ENCODE data around the gene MLXIP.

Gene MLXIP

DNA sequence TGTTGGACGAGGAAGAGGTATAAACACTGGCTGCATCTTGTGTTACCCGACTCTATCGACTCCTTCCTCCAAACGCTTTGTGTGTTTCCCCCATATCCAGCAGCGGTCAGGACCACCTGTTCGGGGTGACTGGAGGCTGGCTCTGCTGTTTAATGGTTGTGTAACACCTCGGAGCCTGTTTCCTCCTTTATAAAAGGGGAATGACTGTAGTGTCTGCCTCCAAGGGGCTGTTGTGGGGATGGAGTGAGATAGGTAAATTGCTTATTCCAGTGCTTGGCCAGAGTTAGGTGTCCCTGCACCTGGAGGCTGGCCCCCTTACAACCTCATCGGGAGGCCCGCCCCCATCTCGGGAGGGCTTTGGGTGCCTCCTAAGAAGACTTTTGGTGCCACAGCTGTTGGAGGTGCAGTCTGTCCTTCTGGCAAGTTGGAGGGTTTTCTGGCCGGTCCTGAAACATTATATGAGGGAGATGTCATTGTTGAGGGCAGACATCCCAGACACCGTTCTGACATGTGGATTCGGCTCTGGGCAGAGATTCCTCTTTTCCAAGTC, 1.1 kb downstream of the MLXIP start:
- DNase-seq (ENCODE audit: low read depth in 2 of 2) = no peak

DNA sequence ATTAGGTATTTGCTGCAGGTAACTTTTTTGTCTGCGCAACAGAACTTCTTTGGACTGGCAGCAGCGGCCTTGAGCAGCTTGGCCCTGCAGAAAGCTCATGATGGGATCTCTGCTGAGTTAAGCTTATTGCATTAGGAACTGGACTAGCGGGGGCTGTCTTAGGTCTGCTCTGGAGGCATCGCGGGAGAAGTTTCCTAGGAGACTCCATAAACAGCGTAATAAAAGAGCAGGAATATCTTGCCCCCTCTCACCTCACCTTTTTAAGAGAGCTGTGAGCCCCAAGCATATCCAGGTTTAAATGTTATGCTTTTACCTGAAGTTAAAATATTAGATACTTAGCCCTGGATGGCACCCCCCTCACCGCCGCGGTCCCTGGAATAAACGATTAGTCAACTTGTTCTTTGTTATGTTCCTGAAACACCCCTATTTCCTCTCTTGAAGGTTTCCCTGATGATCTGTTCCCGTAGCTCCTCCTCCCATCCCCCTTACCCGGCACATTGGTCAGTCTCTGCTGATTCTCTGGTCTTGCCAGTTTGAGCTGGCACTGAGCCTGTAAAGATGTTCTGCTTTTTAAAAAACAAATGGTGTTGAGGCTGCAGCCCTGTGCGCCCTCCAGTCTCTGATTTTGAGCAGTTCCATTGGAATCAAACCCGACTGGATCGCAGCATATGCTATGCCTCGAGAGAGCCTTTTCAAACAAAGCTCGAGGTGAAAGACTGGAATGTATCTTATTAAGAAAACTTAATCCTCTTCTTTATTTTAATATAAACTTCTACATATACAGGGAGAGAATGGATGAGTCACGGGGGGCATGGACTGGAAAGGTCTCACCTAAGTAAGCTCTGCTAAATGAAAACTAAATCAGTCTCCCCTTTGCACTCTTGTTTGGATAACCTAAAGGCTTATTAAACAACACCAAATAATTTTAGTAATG, 1.9 kb downstream of the MLXIP start:
- no peak for DNase-seq (ENCODE audit: low read depth in 2 of 2)

DNA sequence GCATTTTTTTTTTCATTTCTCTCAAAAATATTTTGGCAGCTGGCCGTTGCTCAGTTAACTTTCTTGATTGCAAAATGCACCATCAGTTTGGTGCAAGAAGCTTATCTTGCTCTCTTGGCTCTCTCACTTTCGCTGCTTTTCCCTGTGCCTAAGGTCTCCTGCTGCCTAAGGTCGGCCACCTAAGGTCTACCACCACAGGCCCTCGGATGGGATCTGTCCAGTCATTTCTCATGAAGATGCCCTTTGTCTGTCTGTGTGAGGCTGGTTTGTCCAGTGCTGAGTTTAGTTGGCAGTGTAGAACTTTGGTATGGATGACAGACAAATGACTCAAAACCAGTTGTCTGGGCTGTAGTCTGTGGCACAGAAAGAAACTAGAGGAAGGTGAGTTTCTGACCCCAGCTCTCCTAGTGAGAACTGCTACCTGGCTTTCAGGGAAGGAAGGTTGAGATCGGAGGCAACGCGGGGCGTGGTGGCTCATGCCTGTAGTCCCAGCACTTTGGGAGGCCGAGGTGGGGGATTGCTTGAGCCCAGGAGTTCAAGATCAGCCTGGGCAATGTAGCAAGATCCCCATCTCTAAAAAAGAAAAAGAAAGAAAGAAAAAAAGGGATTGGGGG, 2.6 kb downstream of the MLXIP start:
- DNase-seq (ENCODE audit: low read depth in 2 of 2) = no peak

DNA sequence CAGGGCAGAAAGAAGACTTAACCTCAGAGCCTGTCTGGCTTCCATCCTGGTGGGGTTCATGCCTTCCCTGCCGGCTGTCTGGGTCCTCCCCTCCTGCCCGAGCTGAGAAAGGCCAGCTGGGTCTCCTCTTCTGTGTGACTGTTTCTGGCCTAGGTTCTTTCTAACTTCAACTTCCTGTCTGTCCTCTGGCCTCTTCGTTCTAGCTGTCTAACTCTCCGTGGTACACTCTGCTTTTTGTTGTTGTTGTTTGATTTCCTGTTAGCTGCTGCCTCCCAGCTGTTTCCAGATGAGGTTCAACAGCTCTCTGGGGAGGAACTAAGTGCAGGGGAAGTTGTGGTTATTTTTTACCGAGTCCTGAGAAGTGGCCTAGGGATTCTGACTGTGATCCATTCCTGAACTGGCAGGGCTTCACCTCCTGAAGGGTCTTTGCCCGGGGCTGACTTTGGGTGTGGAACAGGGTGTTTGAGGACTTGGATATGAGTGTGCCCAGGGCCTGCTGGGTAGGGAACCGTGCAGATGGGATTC, 3.2 kb downstream of the MLXIP start:
- DNase-seq (ENCODE audit: low read depth in 2 of 2) = no peak

DNA sequence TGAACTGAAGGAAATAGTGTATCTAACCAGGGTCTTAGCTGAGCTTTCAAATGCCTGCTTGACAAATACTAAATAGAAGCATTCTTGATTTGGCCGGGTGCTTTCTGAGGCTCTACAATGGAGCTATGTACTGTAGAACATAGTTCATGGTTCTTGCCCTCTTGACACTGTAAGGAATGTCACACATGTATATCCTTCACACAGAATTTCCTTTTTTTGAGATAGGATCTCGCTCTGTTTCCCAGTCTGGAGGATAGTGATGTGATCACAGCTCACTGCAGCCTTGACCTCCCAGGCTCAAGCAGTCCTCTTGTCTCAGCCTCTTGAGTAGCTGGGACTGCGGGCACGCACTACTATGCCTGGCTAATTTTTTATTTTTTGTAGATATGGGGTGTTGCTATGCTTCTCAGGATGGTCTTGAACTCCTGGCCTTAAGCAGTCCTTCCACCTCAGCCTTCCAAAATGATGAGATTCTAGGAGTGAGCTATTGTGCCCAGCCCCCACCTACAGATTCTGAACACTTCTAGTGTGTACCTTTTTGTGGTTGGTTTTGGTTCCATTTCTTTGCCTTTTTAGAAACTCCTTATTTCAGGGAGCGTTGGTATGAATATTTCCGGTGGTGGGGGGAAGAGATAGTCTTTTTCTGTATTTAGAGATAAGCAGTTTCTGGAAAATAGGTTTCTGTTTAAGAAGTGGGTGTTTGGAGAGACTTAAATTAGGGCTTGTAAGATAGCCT, 4.2 kb downstream of the MLXIP start:
- no peak for DNase-seq (ENCODE audit: low read depth in 2 of 2)

DNA sequence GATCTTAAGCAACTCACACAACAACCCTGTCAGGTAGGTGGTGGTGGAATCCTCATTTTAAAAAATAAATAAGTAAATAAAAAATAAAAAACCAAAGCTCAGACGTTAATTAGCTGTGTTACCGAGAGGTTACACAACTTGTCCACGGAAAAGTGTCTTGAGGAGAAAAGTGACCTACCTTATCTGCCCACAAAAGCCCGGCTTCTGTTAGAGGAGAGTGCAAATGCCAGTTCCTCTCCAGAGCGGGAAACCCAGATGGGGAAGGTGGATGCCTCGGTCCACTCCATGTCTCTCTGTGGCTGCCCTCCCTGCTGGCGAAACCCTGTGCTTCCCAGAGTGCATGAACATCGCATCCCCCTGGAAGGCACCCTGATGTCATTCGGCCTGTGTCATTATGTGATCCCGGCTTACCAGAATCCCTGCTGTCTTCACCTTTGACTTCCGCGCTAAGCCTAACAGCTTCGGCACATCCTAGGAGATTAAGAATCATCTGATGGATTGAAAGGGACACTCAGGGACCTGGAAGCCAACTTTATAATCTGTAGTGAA, 6.4 kb downstream of the MLXIP start:
- no peak for DNase-seq (ENCODE audit: low read depth in 2 of 2)

DNA sequence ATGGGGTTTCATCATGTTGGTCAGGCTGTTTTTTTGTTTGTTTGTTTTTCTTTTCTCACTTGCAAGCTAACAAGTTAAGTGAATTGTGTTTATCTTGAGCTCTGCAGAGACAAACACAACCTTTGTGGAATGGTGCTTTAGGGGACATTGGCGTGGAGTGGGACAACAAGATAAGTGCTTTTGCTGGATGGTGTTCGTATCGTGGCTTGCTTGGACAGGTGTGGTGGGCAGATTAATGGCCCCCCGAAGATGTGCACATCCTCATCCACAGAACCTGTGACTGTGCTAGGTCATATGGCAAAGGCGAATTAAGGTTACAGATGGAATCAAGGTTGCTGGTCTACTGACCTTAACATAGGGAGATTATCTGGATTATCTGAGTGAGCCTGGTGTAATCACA, 7.0 kb downstream of the MLXIP start:
- no peak for DNase-seq (ENCODE audit: low read depth in 2 of 2)

DNA sequence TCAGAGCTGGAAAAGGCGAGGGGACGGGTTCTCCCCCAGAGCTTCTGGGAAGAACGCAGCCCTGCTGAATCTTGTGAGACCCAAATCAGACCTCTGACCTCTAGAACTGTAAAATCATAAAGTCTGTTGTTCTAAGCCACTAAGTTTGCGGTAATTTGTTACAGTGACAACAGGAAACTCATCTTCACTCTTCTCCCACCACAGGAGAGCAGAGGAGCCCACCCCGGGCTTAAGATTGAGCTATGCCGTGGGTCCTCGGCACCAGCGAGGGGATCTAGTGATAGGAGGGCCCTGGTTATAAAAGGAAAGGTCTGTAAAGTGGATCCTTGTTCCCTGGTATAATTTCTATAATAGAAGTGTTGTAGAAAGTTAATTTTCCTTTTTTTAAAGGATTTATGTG, 7.6 kb downstream of the MLXIP start:
- no peak for DNase-seq (ENCODE audit: low read depth in 2 of 2)

DNA sequence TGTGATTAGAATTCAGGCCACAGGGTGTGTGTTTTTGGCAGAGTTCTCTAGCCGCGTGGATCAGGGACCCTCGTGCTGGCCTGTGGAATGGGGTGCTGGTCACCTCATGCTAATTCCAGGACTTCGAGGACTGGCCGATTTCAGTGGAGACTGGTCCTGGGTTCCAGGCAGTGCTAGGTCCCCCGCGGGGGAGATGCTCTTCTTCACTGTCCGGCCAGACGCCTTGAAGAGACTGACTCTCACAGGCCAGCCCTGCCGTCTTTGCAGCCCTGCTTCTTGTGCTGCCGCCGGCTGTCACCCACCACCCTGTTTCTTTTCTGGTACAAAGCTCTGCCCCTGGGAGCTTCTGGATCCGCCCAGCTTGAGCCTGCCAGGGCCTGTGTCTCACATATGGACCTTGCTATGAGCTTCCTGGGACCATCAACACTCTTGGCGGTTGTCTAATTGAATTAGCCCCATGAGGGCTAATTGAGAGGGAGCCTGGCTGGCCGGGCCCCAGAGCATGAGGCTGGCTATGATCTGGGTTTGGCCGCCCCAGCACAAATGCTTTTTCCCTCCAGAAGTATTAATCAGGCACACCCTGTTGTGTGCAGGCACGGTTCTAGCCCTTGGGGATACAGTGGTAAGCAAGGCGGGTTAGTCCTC, 8.2 kb downstream of the MLXIP start:
- no peak for DNase-seq (ENCODE audit: low read depth in 2 of 2)

DNA sequence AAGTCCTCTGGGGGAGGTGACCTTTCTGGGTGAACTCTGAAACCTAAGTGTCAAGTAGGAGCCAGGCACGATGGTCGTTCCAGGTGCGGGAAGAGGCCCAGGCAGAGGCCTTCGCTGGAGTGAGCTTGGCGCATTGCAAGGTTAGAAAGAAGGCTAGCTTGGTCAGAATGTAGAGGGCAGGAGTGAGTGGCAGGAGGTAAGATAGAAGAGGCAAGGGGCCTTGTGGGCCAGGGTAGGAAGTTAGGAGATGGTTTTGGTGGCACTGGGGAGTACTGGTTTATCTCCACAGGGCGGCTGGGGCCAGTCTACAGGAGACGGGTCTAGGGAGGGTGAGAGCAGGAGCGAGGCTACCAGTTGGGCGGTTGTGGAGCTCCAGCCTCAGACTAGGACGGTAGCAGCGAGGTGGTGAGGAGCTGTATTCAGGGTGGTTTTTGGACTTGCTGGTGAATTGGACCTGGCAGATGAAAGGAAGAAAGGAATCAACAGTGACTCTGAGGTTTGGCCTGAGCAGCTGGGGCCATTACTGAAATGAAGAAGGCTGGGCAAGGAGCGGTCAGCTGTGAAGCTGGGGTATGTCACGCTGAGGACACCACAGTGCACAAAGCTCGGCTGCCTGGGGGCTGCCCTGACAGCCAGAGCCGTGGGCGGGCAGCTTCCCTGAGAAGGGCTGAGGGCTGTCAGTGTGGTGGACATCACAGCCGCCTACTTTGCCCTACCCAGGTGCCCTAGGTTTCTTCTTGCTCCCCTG, 9.0 kb downstream of the MLXIP start:
- no peak for DNase-seq (ENCODE audit: low read depth in 2 of 2)

DNA sequence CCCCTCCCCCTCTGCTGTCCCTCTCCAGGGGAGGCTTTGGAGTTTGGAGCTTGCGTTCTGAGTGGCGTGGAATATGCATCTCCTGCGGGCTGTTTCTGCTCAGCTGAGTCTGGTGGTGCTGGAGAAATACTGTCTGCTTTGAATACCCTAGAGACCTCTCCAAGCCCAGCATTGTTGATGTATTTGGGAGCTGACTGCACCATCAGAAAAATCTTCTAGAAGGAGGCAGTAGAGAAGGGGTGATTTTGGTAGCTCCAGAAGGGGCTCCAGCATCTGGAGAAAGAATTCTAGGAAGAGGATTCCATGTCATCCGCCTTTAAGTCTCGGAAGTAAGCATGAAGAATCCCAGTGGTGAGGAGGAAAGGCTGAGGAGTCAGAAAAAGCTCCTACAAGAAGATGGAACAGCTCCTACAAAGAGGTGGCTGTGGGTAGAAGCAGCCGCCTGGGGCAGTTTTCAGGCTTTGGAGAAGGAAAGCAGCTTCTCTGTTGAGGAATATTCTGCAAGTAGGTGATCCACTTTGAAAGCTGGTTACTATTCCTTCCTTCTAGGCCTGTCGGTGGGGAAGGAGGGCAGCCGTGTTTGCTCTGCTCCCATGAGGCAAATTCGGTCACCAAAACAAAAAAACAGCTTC, 9.7 kb downstream of the MLXIP start:
- no peak for DNase-seq (ENCODE audit: low read depth in 2 of 2)

DNA sequence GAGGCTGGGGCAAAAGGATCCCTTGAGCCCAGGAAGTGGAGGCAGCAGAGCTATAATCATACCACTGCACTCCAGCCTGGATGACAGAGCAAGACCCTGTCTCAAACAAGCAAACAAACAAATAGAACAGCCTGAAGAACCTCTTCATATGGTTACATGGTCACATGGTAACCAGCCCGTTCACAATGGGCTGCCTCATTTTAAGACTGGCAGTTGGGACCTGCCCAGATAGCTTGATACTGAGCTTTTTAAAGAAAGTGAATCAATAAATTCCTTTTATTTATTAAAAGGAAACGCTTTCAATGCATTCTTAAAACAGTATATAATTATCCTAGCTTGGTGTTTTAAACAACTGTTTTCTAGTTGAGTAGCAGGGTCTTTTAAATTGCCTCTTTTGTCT, 10.5 kb downstream of the MLXIP start:
- no peak for DNase-seq (ENCODE audit: low read depth in 2 of 2)

DNA sequence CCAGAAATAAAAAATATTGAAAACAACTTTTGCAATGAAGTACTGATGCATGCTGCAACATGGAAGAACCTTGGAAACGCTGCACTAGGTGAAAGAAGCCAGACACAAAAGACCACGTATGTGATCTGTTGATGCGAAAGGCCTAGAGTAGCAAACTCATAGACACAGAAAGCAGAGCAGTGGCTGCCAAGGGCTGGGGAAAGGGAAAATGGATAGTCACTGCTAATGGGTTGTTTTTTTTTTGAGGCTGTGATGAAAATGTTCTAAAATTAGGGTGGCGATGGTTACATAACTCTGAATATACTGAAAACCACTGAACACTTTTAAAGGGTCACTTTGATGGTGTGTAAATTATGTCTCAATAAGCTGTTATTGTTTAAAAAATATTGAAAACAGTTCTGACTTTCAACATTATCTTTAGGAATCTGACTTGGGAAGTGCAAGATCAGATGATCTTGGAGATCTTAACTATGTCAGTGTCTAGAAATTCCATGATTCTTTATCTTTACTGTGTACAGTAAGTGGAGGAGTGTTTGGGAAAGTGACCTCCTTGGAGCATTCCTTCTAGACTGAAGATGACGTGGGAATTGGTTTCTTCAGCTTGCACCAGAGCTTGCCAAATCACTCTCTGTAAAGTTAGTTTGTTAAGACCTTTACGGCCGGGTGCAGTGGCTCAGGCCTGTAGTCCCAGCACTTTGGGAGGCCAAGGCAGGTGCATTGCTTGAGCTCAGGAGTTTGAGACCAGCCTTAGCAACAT, 12.4 kb downstream of the MLXIP start:
- DNase-seq (ENCODE audit: low read depth in 2 of 2) = no peak

DNA sequence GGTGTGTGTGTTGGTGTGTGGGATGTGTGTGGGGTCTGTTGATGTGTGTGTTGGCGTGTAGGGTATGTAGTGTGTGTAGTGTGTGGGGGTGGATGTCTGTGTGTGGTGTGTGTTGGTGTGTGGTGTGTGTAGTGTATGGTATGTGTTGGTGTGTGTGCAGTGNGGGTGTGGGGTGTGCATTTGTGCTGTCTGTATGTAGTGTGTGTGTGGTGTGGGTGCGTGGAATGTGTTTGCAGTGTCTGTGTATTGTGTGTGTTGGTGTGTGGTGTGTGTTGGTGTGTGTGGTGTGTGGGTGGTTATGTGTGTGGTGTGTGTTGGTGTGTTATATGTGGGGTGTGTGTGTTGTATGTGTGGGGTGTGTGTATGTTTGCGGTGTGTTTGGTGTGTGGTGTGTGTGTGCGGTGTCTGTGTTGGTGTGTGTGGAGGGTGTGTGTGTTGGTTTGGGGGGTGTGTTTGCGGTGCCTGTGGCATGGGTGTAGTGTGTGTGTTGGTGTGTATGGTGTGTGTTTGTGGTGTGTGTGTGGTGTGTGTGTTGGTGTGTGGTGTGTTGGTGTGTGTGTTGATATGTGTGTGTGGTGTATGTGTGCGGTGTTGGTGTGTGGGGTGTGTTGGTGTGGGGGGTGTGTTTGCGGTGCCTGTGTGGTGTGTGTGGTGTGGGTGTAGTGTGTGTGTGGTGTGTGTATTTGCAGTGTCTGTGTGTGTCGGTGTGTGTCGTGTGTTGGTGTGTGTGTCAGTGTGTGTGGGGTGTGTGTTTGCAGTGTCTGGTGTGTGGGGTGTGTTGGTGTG, 14.7 kb downstream of the MLXIP start:
- no peak for DNase-seq (ENCODE audit: low read depth in 2 of 2)

DNA sequence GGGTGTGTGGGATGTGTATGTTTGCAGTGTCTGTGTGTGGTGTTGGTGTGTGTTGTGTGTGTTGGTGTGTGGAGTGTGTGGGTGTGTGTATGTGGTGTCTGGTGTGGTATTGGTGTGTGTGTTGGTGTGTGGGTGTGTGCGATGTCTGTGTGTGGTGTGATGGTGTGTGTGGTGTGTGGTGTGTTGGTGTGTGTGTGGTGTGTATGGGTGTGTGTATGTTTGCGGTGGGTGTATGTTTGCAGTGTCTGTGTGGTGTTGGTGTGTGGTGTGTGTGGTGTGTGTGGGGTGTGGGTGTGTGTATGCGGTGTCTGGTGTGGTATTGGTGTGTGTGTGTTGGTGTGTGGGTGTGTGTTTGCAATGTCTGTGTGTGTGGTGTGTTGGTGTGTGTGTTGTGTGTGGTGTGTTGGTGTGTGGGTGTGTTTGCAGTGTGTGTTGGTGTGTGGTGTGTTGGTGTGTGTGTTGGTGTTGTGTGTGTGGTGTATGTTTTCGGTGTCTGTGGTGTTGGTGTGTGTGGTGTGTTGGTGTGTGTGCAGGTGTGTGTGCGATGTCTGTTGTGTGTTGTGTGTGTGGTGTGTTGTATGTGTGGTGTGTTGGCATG, 15.7 kb downstream of the MLXIP start:
- no peak for DNase-seq (ENCODE audit: low read depth in 2 of 2)

DNA sequence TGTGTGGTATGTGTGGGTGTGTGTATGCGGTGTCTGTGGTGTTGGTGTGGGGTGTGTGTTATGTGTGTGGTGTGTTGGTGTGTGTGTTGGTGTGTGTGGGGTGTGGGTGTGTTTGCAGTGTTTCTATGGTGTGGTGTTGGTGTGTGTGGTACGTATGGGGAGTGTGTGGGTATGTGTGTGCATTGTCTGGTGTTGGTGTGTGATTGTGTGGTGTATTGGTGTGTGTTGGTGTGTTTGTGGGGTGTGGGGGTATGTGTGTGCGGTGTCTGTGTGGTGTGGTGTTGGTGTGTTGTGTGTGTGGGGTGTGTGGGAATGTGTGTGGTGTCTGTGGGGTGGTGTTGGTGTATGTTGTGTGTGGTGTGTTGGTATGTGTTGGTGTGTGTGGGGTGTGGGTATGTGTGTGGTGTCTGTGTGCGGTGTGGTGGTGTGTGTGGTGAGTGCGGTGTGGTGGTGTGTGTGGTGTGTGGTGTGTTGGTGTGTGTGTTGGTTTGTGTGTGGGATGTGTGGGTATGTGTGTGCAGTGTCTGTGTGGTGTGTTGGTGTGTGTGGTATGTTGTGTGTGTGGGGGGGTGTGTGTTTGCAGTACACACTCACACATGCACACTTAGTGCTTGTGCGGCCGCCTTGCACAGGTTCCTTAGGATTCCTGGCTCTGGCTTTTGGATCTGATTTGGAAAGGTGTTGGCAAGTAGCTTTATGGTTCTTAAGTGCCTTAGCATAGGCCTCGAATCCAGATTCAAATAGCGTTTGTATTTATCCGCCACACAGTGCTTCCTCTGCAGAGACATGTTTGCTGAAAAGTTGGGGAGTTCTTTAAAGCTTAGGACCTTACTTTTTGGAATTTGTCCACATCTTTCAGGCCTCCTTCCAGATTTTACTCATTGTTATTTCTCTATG, 16.4 kb downstream of the MLXIP start:
- DNase-seq (ENCODE audit: low read depth in 2 of 2) = no peak

DNA sequence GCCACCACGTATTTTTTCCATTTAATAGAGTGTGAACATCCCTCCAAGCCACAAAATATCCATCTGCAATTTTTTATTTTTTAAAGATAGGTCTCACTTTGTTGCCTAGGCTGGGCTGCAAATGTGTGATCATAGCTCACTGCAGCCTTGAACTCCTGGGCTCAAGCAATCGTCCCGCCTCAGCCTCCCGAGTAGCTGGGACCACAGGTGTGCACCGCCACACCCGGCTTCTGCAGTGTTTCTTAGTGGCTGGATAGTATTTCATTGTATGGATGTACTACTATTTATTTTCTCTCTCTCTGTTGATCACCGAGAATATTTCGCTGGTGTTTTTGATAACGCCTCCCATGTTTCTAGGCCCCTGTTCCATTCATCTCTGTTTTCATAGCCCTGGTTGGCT, 17.5 kb downstream of the MLXIP start:
- no peak for DNase-seq (ENCODE audit: low read depth in 2 of 2)
